ENCODE measurements around the gene HNRNPU. TPM values are rescaled to one million over a fixed set of nuclear protein-coding genes. Genes with fewer than 3 reads are reported as not detected.
A peak's percentile ranks its signal among the peaks of the same experiment; 100 is the strongest.

The HNRNPU gene
- total and polyA plus RNA-seq, 11 donors, result 85.6 to 218 (median 167) TPM

GRCh38 chr1:244860914-244861610 is 3.3 kb downstream of the HNRNPU start:
- WGBS, 4 donors, result 4 to 6% (median 5%) methylated on average over 2 of the region's 2 CpGs
- no peak for DNase-seq
- Histone ChIP-seq H3K36me3 (peaks cover 0 to 61% (median 56%) of the 10 kb centered on the region in 9 donors), H3K9me3 (no peaks in the 10 kb centered on the region), H3K4me3 (peak overlapping the region; percentile 6 to 99 (median 94)), H3K27me3 (no peaks in the 10 kb centered on the region), H3K27ac (peak overlapping the region in 4 of 12 donors; percentile 1 to 100 (median 100)), H3K4me1 (peaks cover 5 to 75% (median 65%) of the 10 kb centered on the region in 12 donors)
- no peak for TF ChIP-seq CTCF (IDR thresholded peaks at IDR 0.05)
- TF ChIP-seq POLR2A (IDR thresholded peaks at IDR 0.05), result no peak
- intact Hi-C loops (cut with DNase I), result loop anchor here in 4 of 10 donors (5.0 to 10.0 kb wide), 5 partner anchors 91 to 409 kb away; partner anchors contain the start of genes ADSS2 (in 2 of the 4) and DESI2 (in 1 of the 4)
- no peak for ATAC-seq

GRCh38 chr1:244860078-244860477 is 4.3 kb downstream of the HNRNPU start:
- Histone ChIP-seq H3K4me1 (peaks cover 3 to 74% (median 58%) of the 10 kb centered on the region in 12 donors), H3K4me3 (peak overlapping the region in 9 of 12 donors; percentile 88 to 99 (median 95)), H3K27ac (peak overlapping the region in 1 of 12 donors; percentile 9), H3K9me3 (no peaks in the 10 kb centered on the region), H3K27me3 (no peaks in the 10 kb centered on the region), H3K36me3 (peaks cover 0 to 71% (median 66%) of the 10 kb centered on the region in 9 donors)
- intact Hi-C loops (cut with DNase I), result loop anchor here in 4 of 10 donors (5.0 to 10.0 kb wide), 5 partner anchors 92 to 408 kb away; partner anchors contain the start of genes ADSS2 (in 2 of the 4) and DESI2 (in 1 of the 4)
- ATAC-seq, result no peak
- TF ChIP-seq POLR2A (IDR thresholded peaks at IDR 0.05), result no peak
- no peak for TF ChIP-seq CTCF (IDR thresholded peaks at IDR 0.05)
- no peak for DNase-seq
- 39 to 52% (median 44%) methylated on average over 9 of the region's 9 CpGs for WGBS, 4 donors

GRCh38 chr1:244858357-244858756 is 6.0 kb downstream of the HNRNPU start:
- Histone ChIP-seq H3K4me3 (no peak overlapping the region), H3K9me3 (no peaks in the 10 kb centered on the region), H3K4me1 (peaks cover 3 to 89% (median 57%) of the 10 kb centered on the region in 12 donors), H3K36me3 (peaks cover 0 to 88% (median 83%) of the 10 kb centered on the region in 9 donors), H3K27ac (peak overlapping the region in 1 of 12 donors; percentile 2), H3K27me3 (no peaks in the 10 kb centered on the region)
- no peak for TF ChIP-seq POLR2A (IDR thresholded peaks at IDR 0.05)
- no peak for DNase-seq
- intact Hi-C loops (cut with DNase I), result no loop called here
- WGBS, 4 donors, result 27 to 59% (median 44%) methylated on average over 1 of the region's 1 CpG
- ATAC-seq, result no peak

GRCh38 chr1:244857761-244858160 is 6.6 kb downstream of the HNRNPU start:
- Histone ChIP-seq H3K36me3 (peaks cover 0 to 94% (median 89%) of the 10 kb centered on the region in 9 donors), H3K27ac (peak overlapping the region in 1 of 12 donors; percentile 2), H3K4me3 (no peak overlapping the region), H3K27me3 (no peaks in the 10 kb centered on the region), H3K4me1 (peaks cover 3 to 95% (median 57%) of the 10 kb centered on the region in 12 donors), H3K9me3 (no peaks in the 10 kb centered on the region)
- 63 to 73% (median 68%) methylated on average over 3 of the region's 3 CpGs for WGBS, 4 donors
- intact Hi-C loops (cut with DNase I), result loop anchor here in 2 of 10 donors (2.0 kb wide), 1 partner anchor 17 kb away; no protein-coding TSS in a partner anchor
- no peak for ATAC-seq
- TF ChIP-seq POLR2A (IDR thresholded peaks at IDR 0.05) (no peak), CTCF (IDR thresholded peaks at IDR 0.05) (no peak)
- DNase-seq, result no peak
